Measurements from ENCODE around the gene PCGF5.

DNA sequence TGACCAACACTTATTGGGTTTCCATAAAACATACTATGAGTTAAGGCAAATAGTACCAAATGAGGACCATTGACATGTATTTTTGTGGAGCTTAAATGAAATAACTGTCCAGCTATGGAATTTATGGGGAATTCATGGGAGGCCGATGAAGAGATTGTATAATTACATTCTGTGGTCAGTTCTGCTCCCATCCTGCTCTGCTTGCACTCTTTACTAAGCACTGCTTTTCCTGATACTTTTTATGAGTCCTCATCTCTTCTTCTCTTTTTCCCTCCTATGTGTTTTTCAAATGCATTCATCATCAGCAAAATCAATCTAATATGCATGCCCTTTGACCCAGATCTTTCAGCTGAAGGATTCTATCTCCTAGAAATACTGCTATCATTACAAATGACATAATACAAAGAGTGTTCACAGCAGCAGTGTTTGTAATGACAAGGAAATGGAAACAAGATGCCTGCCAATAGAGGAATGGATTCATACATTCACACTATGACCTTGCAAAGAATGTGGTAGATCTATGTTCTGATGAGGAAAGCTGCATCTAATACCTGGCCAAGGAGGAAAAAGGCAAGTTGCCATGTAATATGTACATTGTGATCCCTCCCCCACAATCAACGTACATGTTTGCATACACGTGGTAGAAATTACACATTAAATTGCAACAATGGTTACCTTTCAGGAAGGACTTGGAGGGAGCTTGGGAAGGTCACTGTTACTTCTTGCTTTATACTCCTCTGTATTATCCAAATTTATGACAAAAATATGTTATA lies 73.9 kb downstream of the PCGF5 start:
- TF ChIP-seq, protein P1, sequence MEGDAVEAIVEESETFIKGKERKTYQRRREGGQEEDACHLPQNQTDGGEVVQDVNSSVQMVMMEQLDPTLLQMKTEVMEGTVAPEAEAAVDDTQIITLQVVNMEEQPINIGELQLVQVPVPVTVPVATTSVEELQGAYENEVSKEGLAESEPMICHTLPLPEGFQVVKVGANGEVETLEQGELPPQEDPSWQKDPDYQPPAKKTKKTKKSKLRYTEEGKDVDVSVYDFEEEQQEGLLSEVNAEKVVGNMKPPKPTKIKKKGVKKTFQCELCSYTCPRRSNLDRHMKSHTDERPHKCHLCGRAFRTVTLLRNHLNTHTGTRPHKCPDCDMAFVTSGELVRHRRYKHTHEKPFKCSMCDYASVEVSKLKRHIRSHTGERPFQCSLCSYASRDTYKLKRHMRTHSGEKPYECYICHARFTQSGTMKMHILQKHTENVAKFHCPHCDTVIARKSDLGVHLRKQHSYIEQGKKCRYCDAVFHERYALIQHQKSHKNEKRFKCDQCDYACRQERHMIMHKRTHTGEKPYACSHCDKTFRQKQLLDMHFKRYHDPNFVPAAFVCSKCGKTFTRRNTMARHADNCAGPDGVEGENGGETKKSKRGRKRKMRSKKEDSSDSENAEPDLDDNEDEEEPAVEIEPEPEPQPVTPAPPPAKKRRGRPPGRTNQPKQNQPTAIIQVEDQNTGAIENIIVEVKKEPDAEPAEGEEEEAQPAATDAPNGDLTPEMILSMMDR (IDR thresholded peaks at IDR 0.05; ENCODE audit: low read depth, low read length, poor library complexity, severe bottlenecking), result no peak
- no peak for TF ChIP-seq EZH2phosphoT487 (IDR thresholded peaks at IDR 0.05; ENCODE audit: borderline replicate concordance, low read length)

Data from DOHH2 (cell line).